HEK293T (cell line): ENCODE results near the gene SMIM14.

Experiments
- ELF4 ChIP-seq: fragments of 450-650 bp; IDR thresholded peaks from 2 replicates; pipeline ENCODE4 v1.6.1; 2017; ENCODE audit warnings: antibody characterized with exemption
- FOXM1 ChIP-seq: fragments of 450-650 bp; IDR thresholded peaks from 2 replicates; pipeline ENCODE4 v1.6.1; 2017; ENCODE audit warnings: mild to moderate bottlenecking, borderline replicate concordance
- LEF1 ChIP-seq: fragments of 450-650 bp; IDR thresholded peaks from 2 replicates; pipeline ENCODE4 v1.6.1; 2017; ENCODE audit warnings: mild to moderate bottlenecking, borderline replicate concordance
- TARDBP ChIP-seq: fragments of 450-650 bp; IDR thresholded peaks from 2 replicates; pipeline ENCODE4 v1.6.1; 2016

DNA sequence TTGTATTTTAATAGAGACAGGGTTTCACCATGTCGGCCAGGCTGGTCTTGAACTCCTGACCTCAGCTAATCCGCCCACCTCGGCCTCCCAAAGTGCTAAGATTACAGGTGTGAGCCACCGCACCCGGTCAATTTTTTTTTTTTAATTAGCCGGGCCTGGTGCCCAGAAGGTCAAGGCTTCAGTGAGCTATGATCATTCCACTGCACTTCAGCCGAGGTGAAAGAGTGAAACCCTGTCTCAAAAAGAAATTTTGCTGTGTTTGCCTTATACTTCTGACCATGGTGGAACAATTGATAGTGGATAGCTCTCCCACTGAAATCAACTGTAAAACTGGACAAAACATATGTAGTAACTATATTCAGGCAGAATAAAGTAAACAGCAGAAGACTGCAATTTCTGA, 24.0 kb upstream of the SMIM14 start:
- TF ChIP-seq TARDBP: no peak
- no peak for TF ChIP-seq FOXM1
- no peak for TF ChIP-seq ELF4
- TF ChIP-seq LEF1: no peak
